Gastrocnemius medialis (tissue), 4 donors: ENCODE results near the gene SRPK2.

Experiments used
- POLR2A ChIP-seq, 2 donors: fragments of 450-650 bp; IDR thresholded peaks; one replicate each; pipeline ENCODE4 v1.6.1; 2017; ENCODE audit warnings: antibody characterized with exemption in 2 of 2, mild to moderate bottlenecking in 2 of 2, moderate library complexity in 2 of 2
- TF ChIP-seq, protein P1 (sequence below), 5 experiments: fragments of 450-650 bp in 3 of 5; fragments of 200-600 bp in 2 of 5; sonication (generic) in 2 of 5; IDR thresholded peaks in 4 of 5; conservative IDR thresholded peaks in 1 of 5; 1 replicate in 4 of 5; 2 replicates in 1 of 5; pipeline ENCODE4 v1.5.1; 2016 to 2019; ENCODE audit warnings: antibody characterized with exemption in 5 of 5, mild to moderate bottlenecking in 3 of 5, moderate library complexity in 3 of 5

DNA sequence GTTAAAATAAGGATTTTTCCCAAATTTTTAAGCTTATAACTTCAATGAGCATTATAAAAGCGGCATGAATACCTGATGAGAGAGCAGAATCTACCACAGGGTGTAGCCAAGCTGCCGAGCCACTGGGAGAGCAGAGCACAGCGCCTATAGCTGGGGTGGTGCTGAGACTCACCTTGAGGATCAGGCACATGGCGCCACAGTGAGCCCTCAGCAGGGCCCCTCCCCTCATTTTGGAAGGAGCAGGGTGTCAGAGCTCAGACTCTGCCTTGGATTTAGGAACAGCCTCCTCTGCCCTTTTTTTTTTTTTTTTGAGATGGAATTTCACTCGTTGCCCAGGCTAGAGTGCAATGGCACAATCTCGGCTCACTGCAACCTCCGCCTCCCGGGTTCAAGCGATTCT lies 118.6 kb downstream of the SRPK2 start:
- TF ChIP-seq, protein P1, sequence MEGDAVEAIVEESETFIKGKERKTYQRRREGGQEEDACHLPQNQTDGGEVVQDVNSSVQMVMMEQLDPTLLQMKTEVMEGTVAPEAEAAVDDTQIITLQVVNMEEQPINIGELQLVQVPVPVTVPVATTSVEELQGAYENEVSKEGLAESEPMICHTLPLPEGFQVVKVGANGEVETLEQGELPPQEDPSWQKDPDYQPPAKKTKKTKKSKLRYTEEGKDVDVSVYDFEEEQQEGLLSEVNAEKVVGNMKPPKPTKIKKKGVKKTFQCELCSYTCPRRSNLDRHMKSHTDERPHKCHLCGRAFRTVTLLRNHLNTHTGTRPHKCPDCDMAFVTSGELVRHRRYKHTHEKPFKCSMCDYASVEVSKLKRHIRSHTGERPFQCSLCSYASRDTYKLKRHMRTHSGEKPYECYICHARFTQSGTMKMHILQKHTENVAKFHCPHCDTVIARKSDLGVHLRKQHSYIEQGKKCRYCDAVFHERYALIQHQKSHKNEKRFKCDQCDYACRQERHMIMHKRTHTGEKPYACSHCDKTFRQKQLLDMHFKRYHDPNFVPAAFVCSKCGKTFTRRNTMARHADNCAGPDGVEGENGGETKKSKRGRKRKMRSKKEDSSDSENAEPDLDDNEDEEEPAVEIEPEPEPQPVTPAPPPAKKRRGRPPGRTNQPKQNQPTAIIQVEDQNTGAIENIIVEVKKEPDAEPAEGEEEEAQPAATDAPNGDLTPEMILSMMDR (IDR thresholded peaks at IDR 0.05 in 4 of 5, conservative IDR thresholded peaks at IDR 0.05 in 1 of 5): no peak
- no peak for TF ChIP-seq POLR2A (IDR thresholded peaks at IDR 0.05)
